Measurements from ENCODE around the gene POM121C. TPM values are rescaled to one million over a fixed set of nuclear protein-coding genes. Genes with fewer than 3 reads are reported as not detected.
"Not testable (repeated sequence)": the region's sequence is repeated elsewhere in the genome, so short reads cannot be mapped to it uniquely, and the experiment has no call there.

The POM121C gene
- total and polyA plus RNA-seq, 2 donors: 16.3 to 21.6 TPM

- H3K27ac ChIP-seq (ENCODE audit: low read depth); DNase-seq (ENCODE audit: extremely low spot score); H3K4me3 ChIP-seq (ENCODE audit: low read depth, low read length); H3K4me1 ChIP-seq (ENCODE audit: insufficient read depth); H3K36me3 ChIP-seq (ENCODE audit: insufficient read depth): not testable (repeated sequence)
- 70% methylated on average over 4 of the region's 5 CpGs for WGBS
Observed at GRCh38 chr7:75460541-75460940, 25.6 kb downstream of the POM121C start.

- H3K4me1 ChIP-seq (ENCODE audit: insufficient read depth); H3K36me3 ChIP-seq (ENCODE audit: insufficient read depth); H3K4me3 ChIP-seq (ENCODE audit: low read depth, low read length); DNase-seq (ENCODE audit: extremely low spot score); H3K27ac ChIP-seq (ENCODE audit: low read depth): not testable (repeated sequence)
- 92% methylated on average over 1 of the region's 5 CpGs for WGBS
Observed at GRCh38 chr7:75458034-75458433, 28.1 kb downstream of the POM121C start.

GRCh38 chr7:75456403-75456802 lies 29.7 kb downstream of the POM121C start:
- not testable (repeated sequence) for DNase-seq (ENCODE audit: extremely low spot score); H3K27ac ChIP-seq (ENCODE audit: low read depth); H3K4me3 ChIP-seq (ENCODE audit: low read depth, low read length); H3K4me1 ChIP-seq (ENCODE audit: insufficient read depth); H3K36me3 ChIP-seq (ENCODE audit: insufficient read depth)
- 81% methylated on average over 8 of the region's 10 CpGs for WGBS

GRCh38 chr7:75452494-75452955 lies 33.6 kb downstream of the POM121C start:
- DNase-seq (ENCODE audit: extremely low spot score); H3K4me3 ChIP-seq (ENCODE audit: low read depth, low read length); H3K27ac ChIP-seq (ENCODE audit: low read depth); H3K4me1 ChIP-seq (ENCODE audit: insufficient read depth); H3K36me3 ChIP-seq (ENCODE audit: insufficient read depth): not testable (repeated sequence)
- WGBS: 10% methylated on average over 3 of the region's 4 CpGs

GRCh38 chr7:75449946-75450345 lies 36.2 kb downstream of the POM121C start:
- not testable (repeated sequence) for DNase-seq (ENCODE audit: extremely low spot score); H3K4me3 ChIP-seq (ENCODE audit: low read depth, low read length); H3K36me3 ChIP-seq (ENCODE audit: insufficient read depth); H3K27ac ChIP-seq (ENCODE audit: low read depth); H3K4me1 ChIP-seq (ENCODE audit: insufficient read depth)
- WGBS: 78% methylated on average over 4 of the region's 5 CpGs

- H3K4me1 ChIP-seq (ENCODE audit: insufficient read depth); H3K27ac ChIP-seq (ENCODE audit: low read depth); H3K36me3 ChIP-seq (ENCODE audit: insufficient read depth); DNase-seq (ENCODE audit: extremely low spot score): not testable (repeated sequence)
- peak overlapping the region; percentile 42 for H3K4me3 ChIP-seq (ENCODE audit: low read depth, low read length)
- under 1% methylated on average over 45 of the region's 76 CpGs for WGBS
Observed at GRCh38 chr7:75442465-75443111, 43.5 kb downstream of the POM121C start.

- H3K27ac ChIP-seq (ENCODE audit: low read depth); H3K4me3 ChIP-seq (ENCODE audit: low read depth, low read length); H3K4me1 ChIP-seq (ENCODE audit: insufficient read depth); H3K36me3 ChIP-seq (ENCODE audit: insufficient read depth); DNase-seq (ENCODE audit: extremely low spot score): not testable (repeated sequence)
- under 1% methylated on average over 18 of the region's 37 CpGs for WGBS
Observed at GRCh38 chr7:75442101-75442464, 44.0 kb downstream of the POM121C start.

GRCh38 chr7:75439000-75439399 lies 47.1 kb downstream of the POM121C start:
- not testable (repeated sequence) for H3K36me3 ChIP-seq (ENCODE audit: insufficient read depth); H3K27ac ChIP-seq (ENCODE audit: low read depth); H3K4me1 ChIP-seq (ENCODE audit: insufficient read depth); DNase-seq (ENCODE audit: extremely low spot score); H3K4me3 ChIP-seq (ENCODE audit: low read depth, low read length)
- 92% methylated on average over 4 of the region's 4 CpGs for whole genome bisulfite sequencing

- H3K4me1 ChIP-seq (ENCODE audit: insufficient read depth); H3K36me3 ChIP-seq (ENCODE audit: insufficient read depth); H3K4me3 ChIP-seq (ENCODE audit: low read depth, low read length); DNase-seq (ENCODE audit: extremely low spot score); H3K27ac ChIP-seq (ENCODE audit: low read depth): not testable (repeated sequence)
- WGBS: 85% methylated on average over 10 of the region's 15 CpGs
Observed at GRCh38 chr7:75423481-75423880, 62.6 kb downstream of the POM121C start.

- H3K36me3 ChIP-seq (ENCODE audit: insufficient read depth); DNase-seq (ENCODE audit: extremely low spot score); H3K4me3 ChIP-seq (ENCODE audit: low read depth, low read length); H3K4me1 ChIP-seq (ENCODE audit: insufficient read depth); H3K27ac ChIP-seq (ENCODE audit: low read depth): not testable (repeated sequence)
- WGBS: 95% methylated on average over 30 of the region's 50 CpGs
Observed at GRCh38 chr7:75421798-75422710, 64.0 kb downstream of the POM121C start.

GRCh38 chr7:75420152-75420551 lies 65.9 kb downstream of the POM121C start:
- not testable (repeated sequence) for DNase-seq (ENCODE audit: extremely low spot score); H3K36me3 ChIP-seq (ENCODE audit: insufficient read depth); H3K27ac ChIP-seq (ENCODE audit: low read depth); H3K4me1 ChIP-seq (ENCODE audit: insufficient read depth); H3K4me3 ChIP-seq (ENCODE audit: low read depth, low read length)
- WGBS: 83% methylated on average over 12 of the region's 13 CpGs

GRCh38 chr7:75419693-75420092 lies 66.4 kb downstream of the POM121C start:
- WGBS: 79% methylated on average over 11 of the region's 13 CpGs
- not testable (repeated sequence) for H3K27ac ChIP-seq (ENCODE audit: low read depth); H3K4me3 ChIP-seq (ENCODE audit: low read depth, low read length); DNase-seq (ENCODE audit: extremely low spot score); H3K36me3 ChIP-seq (ENCODE audit: insufficient read depth); H3K4me1 ChIP-seq (ENCODE audit: insufficient read depth)

- H3K27ac ChIP-seq (ENCODE audit: low read depth); DNase-seq (ENCODE audit: extremely low spot score); H3K4me3 ChIP-seq (ENCODE audit: low read depth, low read length); H3K4me1 ChIP-seq (ENCODE audit: insufficient read depth); H3K36me3 ChIP-seq (ENCODE audit: insufficient read depth): not testable (repeated sequence)
- WGBS: 86% methylated on average over 13 of the region's 13 CpGs
Observed at GRCh38 chr7:75419210-75419609, 66.9 kb downstream of the POM121C start.

GRCh38 chr7:75418292-75418858 lies 67.7 kb downstream of the POM121C start:
- H3K36me3 ChIP-seq (ENCODE audit: insufficient read depth); DNase-seq (ENCODE audit: extremely low spot score); H3K4me1 ChIP-seq (ENCODE audit: insufficient read depth); H3K27ac ChIP-seq (ENCODE audit: low read depth); H3K4me3 ChIP-seq (ENCODE audit: low read depth, low read length): not testable (repeated sequence)
- WGBS: 89% methylated on average over 13 of the region's 20 CpGs

Data from urinary bladder (tissue), 4 donors.